ENCODE results near the gene MOGAT2. TPM values are rescaled to one million over a fixed set of nuclear protein-coding genes. Genes with fewer than 3 reads are reported as not detected.

MOGAT2 gene
- total and polyA plus RNA-seq, 2 of the 13 experiments (the other 11 are each of a cell fraction or from before 2014, with no cell fraction given): 27.2 to 27.8 TPM

DNA sequence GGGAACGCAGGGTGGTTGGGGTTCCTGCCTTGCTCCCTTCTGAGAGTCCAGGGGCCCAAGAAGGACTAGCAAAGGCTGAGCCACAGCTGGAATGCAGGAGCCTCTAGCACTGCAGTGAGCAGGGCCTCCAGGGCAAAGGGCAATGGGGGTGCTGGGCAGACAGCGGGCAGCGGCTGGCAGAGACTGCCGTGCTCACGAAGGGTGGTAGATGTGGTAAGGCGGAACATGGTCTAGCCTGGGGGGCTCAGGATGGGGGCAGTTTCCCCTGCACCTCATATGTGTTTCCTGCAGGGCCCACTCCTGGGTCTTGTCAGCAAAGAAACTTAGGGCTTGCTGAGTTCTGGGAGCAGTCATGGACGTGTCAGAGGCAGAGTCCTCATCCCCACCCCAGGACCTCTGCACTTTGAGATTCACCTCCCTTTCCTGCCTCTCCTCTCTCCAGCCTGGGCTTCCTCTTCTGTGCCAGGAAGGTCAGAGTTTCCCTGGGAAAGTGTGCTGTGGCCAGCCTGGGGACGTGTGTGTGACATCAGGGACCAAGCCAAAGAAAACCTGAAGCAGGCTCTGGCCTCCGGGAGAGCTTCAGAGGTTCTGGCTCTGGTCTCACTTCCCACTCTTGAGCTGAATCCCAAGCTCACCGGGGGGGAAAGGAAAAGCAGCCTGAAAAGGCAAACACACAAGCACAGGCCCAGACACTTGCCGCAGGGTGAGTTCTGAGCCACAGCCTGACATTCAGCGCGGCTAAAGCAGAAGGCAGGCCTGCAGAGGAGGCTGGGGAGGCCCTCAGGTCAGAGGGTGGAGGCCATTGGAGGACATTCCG lies 4.4 kb downstream of the MOGAT2 start (continued):
- TF ChIP-seq NR1H2 (CRISPR knock-in tag; IDR thresholded peaks at IDR 0.05; ENCODE audit: borderline replicate concordance, low read depth) (no peak), ERF (CRISPR knock-in tag; IDR thresholded peaks at IDR 0.05) (no peak), HNRNPLL (IDR thresholded peaks at IDR 0.05; ENCODE audit: low read depth, low read length, poor library complexity, severe bottlenecking) (no peak), HNRNPUL1 (IDR thresholded peaks at IDR 0.05; ENCODE audit: low read depth, low read length) (no peak), ZKSCAN1 (IDR thresholded peaks at IDR 0.05; ENCODE audit: low read length) (no peak), HES4 (CRISPR knock-in tag; IDR thresholded peaks at IDR 0.05; ENCODE audit: borderline replicate concordance) (no peak), SRF (IDR thresholded peaks at IDR 0.05; ENCODE audit: low read depth, low read length) (no peak), ZSCAN22 (CRISPR knock-in tag; IDR thresholded peaks at IDR 0.05) (peak; percentile 98), TGIF2 (CRISPR knock-in tag; IDR thresholded peaks at IDR 0.05) (no peak), TCF7L2 (IDR thresholded peaks at IDR 0.05; ENCODE audit: low read depth, low read length) (no peak), ZBTB37 (CRISPR knock-in tag; IDR thresholded peaks at IDR 0.05) (no peak), NFIC (IDR thresholded peaks at IDR 0.05; ENCODE audit: low read length) (no peak)
- TF ChIP-seq, protein P1, sequence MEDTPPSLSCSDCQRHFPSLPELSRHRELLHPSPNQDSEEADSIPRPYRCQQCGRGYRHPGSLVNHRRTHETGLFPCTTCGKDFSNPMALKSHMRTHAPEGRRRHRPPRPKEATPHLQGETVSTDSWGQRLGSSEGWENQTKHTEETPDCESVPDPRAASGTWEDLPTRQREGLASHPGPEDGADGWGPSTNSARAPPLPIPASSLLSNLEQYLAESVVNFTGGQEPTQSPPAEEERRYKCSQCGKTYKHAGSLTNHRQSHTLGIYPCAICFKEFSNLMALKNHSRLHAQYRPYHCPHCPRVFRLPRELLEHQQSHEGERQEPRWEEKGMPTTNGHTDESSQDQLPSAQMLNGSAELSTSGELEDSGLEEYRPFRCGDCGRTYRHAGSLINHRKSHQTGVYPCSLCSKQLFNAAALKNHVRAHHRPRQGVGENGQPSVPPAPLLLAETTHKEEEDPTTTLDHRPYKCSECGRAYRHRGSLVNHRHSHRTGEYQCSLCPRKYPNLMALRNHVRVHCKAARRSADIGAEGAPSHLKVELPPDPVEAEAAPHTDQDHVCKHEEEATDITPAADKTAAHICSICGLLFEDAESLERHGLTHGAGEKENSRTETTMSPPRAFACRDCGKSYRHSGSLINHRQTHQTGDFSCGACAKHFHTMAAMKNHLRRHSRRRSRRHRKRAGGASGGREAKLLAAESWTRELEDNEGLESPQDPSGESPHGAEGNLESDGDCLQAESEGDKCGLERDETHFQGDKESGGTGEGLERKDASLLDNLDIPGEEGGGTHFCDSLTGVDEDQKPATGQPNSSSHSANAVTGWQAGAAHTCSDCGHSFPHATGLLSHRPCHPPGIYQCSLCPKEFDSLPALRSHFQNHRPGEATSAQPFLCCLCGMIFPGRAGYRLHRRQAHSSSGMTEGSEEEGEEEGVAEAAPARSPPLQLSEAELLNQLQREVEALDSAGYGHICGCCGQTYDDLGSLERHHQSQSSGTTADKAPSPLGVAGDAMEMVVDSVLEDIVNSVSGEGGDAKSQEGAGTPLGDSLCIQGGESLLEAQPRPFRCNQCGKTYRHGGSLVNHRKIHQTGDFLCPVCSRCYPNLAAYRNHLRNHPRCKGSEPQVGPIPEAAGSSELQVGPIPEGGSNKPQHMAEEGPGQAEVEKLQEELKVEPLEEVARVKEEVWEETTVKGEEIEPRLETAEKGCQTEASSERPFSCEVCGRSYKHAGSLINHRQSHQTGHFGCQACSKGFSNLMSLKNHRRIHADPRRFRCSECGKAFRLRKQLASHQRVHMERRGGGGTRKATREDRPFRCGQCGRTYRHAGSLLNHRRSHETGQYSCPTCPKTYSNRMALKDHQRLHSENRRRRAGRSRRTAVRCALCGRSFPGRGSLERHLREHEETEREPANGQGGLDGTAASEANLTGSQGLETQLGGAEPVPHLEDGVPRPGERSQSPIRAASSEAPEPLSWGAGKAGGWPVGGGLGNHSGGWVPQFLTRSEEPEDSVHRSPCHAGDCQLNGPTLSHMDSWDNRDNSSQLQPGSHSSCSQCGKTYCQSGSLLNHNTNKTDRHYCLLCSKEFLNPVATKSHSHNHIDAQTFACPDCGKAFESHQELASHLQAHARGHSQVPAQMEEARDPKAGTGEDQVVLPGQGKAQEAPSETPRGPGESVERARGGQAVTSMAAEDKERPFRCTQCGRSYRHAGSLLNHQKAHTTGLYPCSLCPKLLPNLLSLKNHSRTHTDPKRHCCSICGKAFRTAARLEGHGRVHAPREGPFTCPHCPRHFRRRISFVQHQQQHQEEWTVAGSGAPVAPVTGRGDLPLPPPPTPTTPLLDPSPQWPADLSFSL (CRISPR knock-in tag; IDR thresholded peaks at IDR 0.05): no peak
- TF ChIP-seq, protein P2, sequence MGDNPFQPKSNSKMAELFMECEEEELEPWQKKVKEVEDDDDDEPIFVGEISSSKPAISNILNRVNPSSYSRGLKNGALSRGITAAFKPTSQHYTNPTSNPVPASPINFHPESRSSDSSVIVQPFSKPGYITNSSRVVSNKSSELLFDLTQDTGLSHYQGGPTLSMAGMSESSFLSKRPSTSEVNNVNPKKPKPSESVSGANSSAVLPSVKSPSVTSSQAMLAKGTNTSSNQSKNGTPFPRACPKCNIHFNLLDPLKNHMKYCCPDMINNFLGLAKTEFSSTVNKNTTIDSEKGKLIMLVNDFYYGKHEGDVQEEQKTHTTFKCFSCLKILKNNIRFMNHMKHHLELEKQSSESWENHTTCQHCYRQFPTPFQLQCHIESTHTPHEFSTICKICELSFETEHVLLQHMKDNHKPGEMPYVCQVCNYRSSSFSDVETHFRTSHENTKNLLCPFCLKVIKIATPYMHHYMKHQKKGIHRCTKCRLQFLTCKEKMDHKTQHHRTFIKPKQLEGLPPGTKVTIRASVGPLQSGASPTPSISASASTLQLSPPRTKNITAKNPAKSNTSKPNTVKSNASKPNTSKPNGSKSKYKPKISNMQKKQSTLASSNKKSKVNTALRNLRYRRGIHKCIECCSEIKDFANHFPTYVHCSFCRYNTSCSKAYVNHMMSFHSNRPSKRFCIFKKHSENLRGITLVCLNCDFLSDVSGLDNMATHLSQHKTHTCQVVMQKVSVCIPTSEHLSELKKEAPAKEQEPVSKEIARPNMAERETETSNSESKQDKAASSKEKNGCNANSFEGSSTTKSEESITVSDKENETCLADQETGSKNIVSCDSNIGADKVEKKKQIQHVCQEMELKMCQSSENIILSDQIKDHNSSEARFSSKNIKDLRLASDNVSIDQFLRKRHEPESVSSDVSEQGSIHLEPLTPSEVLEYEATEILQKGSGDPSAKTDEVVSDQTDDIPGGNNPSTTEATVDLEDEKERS (CRISPR knock-in tag; IDR thresholded peaks at IDR 0.05): peak; percentile 86
- TF ChIP-seq, protein P3, sequence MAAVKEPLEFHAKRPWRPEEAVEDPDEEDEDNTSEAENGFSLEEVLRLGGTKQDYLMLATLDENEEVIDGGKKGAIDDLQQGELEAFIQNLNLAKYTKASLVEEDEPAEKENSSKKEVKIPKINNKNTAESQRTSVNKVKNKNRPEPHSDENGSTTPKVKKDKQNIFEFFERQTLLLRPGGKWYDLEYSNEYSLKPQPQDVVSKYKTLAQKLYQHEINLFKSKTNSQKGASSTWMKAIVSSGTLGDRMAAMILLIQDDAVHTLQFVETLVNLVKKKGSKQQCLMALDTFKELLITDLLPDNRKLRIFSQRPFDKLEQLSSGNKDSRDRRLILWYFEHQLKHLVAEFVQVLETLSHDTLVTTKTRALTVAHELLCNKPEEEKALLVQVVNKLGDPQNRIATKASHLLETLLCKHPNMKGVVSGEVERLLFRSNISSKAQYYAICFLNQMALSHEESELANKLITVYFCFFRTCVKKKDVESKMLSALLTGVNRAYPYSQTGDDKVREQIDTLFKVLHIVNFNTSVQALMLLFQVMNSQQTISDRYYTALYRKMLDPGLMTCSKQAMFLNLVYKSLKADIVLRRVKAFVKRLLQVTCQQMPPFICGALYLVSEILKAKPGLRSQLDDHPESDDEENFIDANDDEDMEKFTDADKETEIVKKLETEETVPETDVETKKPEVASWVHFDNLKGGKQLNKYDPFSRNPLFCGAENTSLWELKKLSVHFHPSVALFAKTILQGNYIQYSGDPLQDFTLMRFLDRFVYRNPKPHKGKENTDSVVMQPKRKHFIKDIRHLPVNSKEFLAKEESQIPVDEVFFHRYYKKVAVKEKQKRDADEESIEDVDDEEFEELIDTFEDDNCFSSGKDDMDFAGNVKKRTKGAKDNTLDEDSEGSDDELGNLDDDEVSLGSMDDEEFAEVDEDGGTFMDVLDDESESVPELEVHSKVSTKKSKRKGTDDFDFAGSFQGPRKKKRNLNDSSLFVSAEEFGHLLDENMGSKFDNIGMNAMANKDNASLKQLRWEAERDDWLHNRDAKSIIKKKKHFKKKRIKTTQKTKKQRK (IDR thresholded peaks at IDR 0.05; ENCODE audit: low read length): no peak
